ENCODE data around the gene ARID3A.
A peak's percentile ranks its signal among the peaks of the same experiment; 100 is the strongest.

The ARID3A gene

GRCh38 chr19:984165-984967 lies 58.5 kb downstream of the ARID3A start, which contains the start of gene WDR18:
TSS of gene WDR18 (plus strand) at chr19:984345. CDS start at chr19:984354, 9 bp downstream.
- Histone ChIP-seq H2AFZ (ENCODE audit: low read depth) (peak within 1 kb of the TSS; percentile 92), H3K4me3 (IDR thresholded peaks at IDR 0.05; ENCODE audit: insufficient read depth, low read depth, low read length) (no peak within 1 kb of the TSS), H4K20me1 (ENCODE audit: insufficient read depth) (no peaks in the 10 kb centered on the region), H3K36me3 (ENCODE audit: insufficient read depth) (no peaks in the 10 kb centered on the region), H3K27me3 (ENCODE audit: insufficient read depth, low read depth) (no peaks in the 10 kb centered on the region), H3K27ac (peak within 1 kb of the TSS; percentile 67), H3K79me2 (ENCODE audit: insufficient read depth, low read depth) (peaks cover 15% of the 10 kb centered on the region; the same call in 1 of the 2 replicates), H3K4me1 (ENCODE audit: low read depth, poor library complexity, severe bottlenecking) (peaks cover 22% of the 10 kb centered on the region), H3K9ac (peak within 1 kb of the TSS; percentile 89), H3K4me2 (peak within 1 kb of the TSS; percentile 95)
- TF ChIP-seq CTCF (conservative IDR thresholded peaks at IDR 0.05; ENCODE audit: low read depth, low read length), result no peak

GRCh38 chr19:986083-986482 lies 60.2 kb downstream of the ARID3A start:
- Histone ChIP-seq H3K4me3 (IDR thresholded peaks at IDR 0.05; ENCODE audit: insufficient read depth, low read depth, low read length) (no peak overlapping the region), H3K27me3 (ENCODE audit: insufficient read depth, low read depth) (no peaks in the 10 kb centered on the region), H3K4me2 (no peak overlapping the region), H3K4me1 (ENCODE audit: low read depth, poor library complexity, severe bottlenecking) (peaks cover 22% of the 10 kb centered on the region), H3K79me2 (ENCODE audit: insufficient read depth, low read depth) (peaks cover 15% of the 10 kb centered on the region; the same call in 1 of the 2 replicates), H2AFZ (ENCODE audit: low read depth) (no peak overlapping the region), H3K9ac (no peak overlapping the region), H3K27ac (no peak overlapping the region), H3K36me3 (ENCODE audit: insufficient read depth) (no peaks in the 10 kb centered on the region), H4K20me1 (ENCODE audit: insufficient read depth) (no peaks in the 10 kb centered on the region)
- TF ChIP-seq CTCF (conservative IDR thresholded peaks at IDR 0.05; ENCODE audit: low read depth, low read length), result no peak

GRCh38 chr19:988081-988480 lies 62.2 kb downstream of the ARID3A start:
- no peak overlapping the region for H3K27ac ChIP-seq
- H3K4me2 ChIP-seq, result no peak overlapping the region
- H3K27me3 ChIP-seq (ENCODE audit: insufficient read depth, low read depth), result no peaks in the 10 kb centered on the region
- no peak overlapping the region for H3K9ac ChIP-seq
- H3K4me3 ChIP-seq (IDR thresholded peaks at IDR 0.05; ENCODE audit: insufficient read depth, low read depth, low read length), result no peak overlapping the region
- peaks cover 15% of the 10 kb centered on the region; the same call in 1 of the 2 replicates for H3K79me2 ChIP-seq (ENCODE audit: insufficient read depth, low read depth)
- TF ChIP-seq CTCF (conservative IDR thresholded peaks at IDR 0.05; ENCODE audit: low read depth, low read length), result no peak
- no peak overlapping the region for H2AFZ ChIP-seq (ENCODE audit: low read depth)
- H3K4me1 ChIP-seq (ENCODE audit: low read depth, poor library complexity, severe bottlenecking), result peaks cover 14% of the 10 kb centered on the region
- no peaks in the 10 kb centered on the region for H4K20me1 ChIP-seq (ENCODE audit: insufficient read depth)
- no peaks in the 10 kb centered on the region for H3K36me3 ChIP-seq (ENCODE audit: insufficient read depth)

GRCh38 chr19:988510-988909 lies 62.7 kb downstream of the ARID3A start:
- H3K36me3 ChIP-seq (ENCODE audit: insufficient read depth), result no peaks in the 10 kb centered on the region
- peaks cover 15% of the 10 kb centered on the region; the same call in 1 of the 2 replicates for H3K79me2 ChIP-seq (ENCODE audit: insufficient read depth, low read depth)
- no peak overlapping the region for H3K4me3 ChIP-seq (IDR thresholded peaks at IDR 0.05; ENCODE audit: insufficient read depth, low read depth, low read length)
- H4K20me1 ChIP-seq (ENCODE audit: insufficient read depth), result no peaks in the 10 kb centered on the region
- H2AFZ ChIP-seq (ENCODE audit: low read depth), result no peak overlapping the region
- peaks cover 10% of the 10 kb centered on the region for H3K4me1 ChIP-seq (ENCODE audit: low read depth, poor library complexity, severe bottlenecking)
- no peak overlapping the region for H3K9ac ChIP-seq
- no peak overlapping the region for H3K4me2 ChIP-seq
- no peak overlapping the region for H3K27ac ChIP-seq
- no peaks in the 10 kb centered on the region for H3K27me3 ChIP-seq (ENCODE audit: insufficient read depth, low read depth)
- TF ChIP-seq CTCF (conservative IDR thresholded peaks at IDR 0.05; ENCODE audit: low read depth, low read length), result no peak

Data from KMS-11 (cell line).